CMK (cell line): ENCODE measurements around the gene MON2.

Experiments used
- DNase-seq: peaks from one replicate; pipeline ENCODE4 v3.0.0-alpha.2; 2010; ENCODE audit warnings: low read depth

MON2 gene

GRCh38 chr12:62606654-62607053 is 140.0 kb downstream of the MON2 start:
- no peak for DNase-seq

- DNase-seq: no peak
Measured at GRCh38 chr12:62613081-62613480, 146.5 kb downstream of the MON2 start.

- no peak for DNase-seq
Measured at GRCh38 chr12:62618319-62618718, 151.7 kb downstream of the MON2 start.

GRCh38 chr12:62618930-62619329 is 152.3 kb downstream of the MON2 start:
- DNase-seq: no peak

DNA sequence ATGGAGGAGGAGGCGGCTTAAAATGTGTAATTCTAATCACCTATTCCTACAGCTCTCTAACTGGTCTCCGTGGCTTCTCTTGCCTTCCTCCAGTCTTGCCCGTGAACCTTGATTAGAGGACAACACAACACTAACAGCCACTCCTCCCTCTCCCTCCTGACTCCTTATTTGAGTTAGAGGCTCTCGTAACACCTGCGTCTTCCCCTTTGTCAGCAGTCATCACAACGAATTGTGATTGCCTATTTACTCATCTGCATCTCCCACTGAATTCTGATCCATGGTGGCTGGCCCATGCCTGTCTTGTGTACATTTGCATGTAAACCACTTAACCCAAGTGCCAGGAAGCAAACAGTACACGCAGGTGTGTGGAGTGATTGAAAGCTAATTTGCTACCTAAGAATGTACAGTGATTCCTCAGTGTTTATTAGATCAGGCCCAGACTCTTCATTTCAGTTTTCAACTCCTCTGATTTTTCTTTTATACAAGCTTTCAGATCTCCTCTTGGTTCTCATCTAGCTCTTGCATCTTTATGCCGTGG is 154.5 kb downstream of the MON2 start:
- no peak for DNase-seq

GRCh38 chr12:62622177-62622576 is 155.6 kb downstream of the MON2 start:
- DNase-seq: no peak

GRCh38 chr12:62625228-62625627 is 158.6 kb downstream of the MON2 start:
- DNase-seq: no peak

- DNase-seq: no peak
Measured at GRCh38 chr12:62627181-62627580, 160.6 kb downstream of the MON2 start.

- DNase-seq: no peak
Measured at GRCh38 chr12:62629413-62629812, 162.8 kb downstream of the MON2 start.

DNA sequence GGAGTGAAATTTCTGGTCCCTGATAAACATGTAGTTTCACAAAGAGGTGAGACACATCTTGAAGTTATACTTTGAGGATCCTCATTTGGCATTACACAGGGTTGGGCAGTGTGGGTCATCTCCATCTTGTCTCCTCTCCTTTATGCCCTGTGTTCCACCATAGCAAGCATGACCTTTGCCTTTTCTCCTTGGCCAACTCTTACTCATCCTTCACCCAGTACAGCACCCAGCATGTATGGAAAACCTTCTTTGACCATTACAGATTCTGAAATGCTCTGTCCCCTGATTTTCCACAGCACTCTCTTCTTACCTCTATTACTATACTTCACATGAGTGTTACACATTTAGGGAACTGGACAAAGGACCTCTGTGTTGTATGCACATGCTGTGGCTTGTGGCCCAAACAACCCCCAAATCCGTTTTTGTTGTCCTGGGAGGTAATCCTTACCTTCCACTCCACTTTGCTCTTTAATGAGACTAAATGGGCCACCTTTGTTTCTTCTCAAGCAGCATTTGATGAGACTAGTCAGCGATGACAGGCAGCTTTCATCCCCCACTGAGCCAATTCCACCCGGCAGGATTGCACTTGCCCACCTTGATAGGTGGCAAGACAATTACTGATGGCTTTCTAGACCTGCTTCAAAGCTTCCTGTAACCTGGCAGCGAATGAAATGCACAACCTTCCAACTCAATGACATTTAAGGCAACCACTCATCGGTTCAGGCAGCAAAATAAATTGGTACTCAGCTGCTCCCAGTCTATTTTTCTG is 163.5 kb downstream of the MON2 start:
- DNase-seq: no peak

- no peak for DNase-seq
Measured at GRCh38 chr12:62631471-62632410, 165.1 kb downstream of the MON2 start.

DNA sequence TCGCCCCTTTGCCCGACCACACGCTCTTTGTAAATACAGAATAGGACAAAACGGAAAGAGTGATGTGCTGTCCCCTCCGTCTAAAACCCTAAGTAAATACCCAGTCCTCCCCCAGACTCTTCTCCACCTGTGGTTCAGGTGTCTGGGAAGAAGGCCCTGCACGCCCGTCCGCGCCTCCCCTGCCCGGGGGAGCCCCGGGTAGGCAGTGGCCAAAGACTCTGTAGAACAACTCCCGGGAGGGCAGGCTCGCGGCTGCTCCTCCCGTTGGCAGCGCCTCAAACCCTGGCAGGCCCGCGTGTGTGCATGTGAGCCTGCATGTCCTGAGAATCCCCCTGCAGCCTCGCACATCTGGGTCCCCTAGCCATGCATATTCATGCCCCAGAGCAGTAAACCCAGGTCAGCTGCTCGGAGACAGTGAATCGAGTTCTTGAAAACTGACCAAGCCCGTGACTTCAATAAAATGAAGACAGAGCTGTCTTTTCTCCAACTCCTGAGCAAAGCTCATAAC is 165.8 kb downstream of the MON2 start:
- no peak for DNase-seq

DNA sequence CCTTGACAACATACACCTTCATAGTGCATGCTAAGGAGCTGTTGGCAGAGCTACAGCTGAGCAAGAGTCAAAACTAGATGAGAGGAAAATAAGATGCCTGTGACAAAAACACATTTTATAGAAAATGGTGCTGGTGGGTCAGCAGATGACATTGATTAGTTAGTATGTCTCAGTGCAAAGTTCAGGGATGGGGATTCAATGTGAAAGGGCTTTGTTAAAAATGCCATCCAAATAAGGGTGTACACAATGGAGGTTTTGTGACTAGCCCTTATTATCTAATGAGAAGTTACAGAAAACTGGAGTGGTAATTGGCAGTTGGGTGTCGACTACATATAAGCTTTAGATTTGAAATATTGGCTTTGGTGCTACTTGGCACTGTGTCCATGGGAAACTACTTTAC is 169.0 kb downstream of the MON2 start:
- no peak for DNase-seq

- DNase-seq: no peak
Measured at GRCh38 chr12:62637679-62638078, 171.1 kb downstream of the MON2 start.

DNA sequence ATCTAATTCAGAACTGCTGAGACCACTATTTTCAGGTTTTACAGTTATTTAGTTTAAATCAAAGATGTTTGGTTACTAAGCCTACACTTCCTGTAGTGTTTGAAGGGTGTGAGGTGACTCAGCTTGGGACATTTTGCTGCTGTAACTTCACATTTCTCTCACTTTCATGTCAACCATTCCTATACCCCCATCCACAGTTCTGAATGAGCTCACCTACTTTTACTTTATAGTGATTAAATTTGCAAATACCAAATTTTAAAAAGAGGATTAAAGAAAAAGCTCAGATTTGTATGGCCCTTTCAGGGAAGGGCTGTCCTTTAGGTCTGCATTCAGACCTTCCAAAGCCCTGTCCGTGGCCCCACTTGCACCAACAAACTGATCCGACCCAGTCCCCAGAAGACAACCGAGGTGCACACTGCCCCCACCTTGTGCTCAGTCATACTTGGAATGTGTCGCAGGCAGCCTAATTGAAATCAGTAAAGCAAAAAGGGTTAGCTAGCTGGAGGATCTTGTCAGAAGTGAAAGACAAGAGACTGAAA is 174.4 kb downstream of the MON2 start:
- DNase-seq: no peak

DNA sequence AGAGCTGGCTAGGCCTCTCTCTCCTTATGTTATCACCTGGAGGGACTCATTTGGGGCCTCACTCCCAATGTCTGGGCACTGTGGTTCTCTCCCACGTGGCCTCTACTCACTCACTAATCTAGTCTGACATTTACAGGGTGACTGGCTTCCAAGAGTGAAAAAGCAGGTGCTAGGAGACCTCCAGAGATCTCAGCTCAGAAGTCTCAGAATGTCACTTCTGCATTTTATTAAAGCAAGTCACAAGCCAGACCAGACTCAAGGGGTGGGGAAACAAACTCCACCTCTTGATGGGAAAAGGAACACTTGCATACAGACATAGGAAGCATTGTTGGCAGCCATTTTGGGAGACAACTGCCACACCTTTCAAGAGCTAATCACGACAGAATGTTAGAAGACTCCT is 175.9 kb downstream of the MON2 start:
- DNase-seq: no peak

DNA sequence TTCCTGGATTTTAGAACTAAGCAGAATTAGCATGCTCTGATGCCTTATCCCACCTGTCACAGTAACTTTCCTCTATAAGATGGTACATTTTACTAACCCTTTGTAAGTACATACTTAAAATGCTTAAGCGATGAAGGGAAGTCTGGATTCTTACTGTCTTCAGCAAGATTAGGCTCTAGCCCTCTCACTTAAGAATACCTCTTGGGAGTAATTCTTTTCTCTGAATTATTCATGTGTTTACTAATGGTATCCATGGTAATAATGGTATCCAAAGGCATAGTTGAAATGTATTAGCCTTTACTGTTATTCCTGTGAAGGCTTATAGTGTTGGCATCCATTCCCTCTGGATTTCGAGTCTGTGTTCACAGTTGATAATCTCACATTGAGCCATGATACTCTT is 176.9 kb downstream of the MON2 start:
- DNase-seq: no peak

- no peak for DNase-seq
Measured at GRCh38 chr12:62646566-62646965, 179.9 kb downstream of the MON2 start.

DNA sequence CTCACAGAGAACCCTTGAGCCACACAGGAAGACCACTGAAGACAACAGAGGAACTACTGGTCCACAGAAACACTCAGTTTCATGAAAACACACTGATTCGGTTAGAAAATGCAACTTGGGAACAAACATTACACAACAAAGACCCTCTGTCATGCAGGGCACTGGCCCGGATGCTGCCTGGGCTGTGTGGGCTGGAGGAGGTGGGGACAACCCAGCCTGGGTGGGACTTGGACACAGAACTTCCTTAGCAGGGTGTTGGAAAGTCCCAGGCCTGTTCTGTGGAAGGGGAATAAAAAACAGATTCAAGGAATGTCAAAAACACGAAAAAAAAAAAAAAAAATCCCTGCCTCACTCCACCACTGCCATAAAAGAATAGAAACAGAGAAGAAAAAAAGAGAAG is 181.0 kb downstream of the MON2 start:
- DNase-seq: no peak

DNA sequence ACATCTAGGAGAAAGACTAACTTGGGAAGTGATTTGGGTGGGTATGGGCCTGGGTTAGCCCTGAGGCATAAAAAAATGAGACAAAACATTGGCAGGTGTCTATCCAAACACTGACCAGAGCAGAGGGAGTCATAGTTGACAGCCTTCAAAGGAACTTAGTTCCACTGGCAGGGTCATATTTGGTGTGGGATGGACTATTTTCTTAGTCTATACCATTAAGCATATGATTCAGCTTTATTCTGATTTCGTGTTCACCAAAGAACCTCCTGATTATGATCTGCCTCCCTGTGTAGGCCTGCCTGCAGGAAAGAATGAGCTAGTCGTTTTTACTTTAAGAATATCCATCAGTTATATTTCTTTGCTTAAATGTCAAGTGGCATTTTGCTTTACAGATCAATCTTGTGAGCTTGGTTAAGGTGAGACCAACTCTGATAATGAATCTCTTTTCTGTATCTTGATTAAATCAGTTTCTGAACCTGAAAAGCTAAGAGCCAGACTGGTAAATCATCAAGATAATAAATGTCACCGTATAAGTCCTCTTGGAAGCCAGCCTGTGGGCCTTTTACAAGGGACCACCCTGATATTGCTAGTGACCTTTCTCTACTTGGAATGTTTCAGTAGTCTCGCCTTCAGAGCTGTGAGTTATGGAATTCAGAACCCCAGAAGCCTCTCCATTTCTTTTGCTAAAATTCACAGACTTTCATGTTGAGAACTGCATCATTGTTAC is 182.9 kb downstream of the MON2 start:
- DNase-seq: no peak
